ENCODE measurements around the gene DKK3. TPM values are rescaled to one million over a fixed set of nuclear protein-coding genes. Genes with fewer than 3 reads are reported as not detected.

DKK3 gene
- total RNA-seq, 1 donor from 2014 or later, result 129 TPM

DNA sequence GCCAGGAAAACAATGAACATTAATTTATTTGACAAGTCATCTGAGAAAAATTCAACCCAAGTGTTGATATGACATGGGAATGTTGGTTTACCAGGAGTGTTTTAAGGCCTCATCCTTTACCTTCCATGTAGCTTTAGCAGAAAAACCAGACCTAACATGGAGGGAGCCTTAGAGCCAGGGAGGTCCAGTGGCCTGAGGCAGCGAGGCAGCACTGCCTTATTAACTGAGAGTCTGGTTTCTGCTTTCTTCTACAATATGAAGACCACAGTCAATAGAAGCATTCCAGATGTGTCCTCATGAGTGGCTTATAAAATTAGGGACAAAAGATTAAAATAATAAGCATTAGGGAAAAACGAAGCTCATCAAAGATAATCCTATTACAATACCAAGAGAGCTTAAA, 61.5 kb downstream of the DKK3 start:
- DNase-seq (ENCODE audit: low spot score), result no peak

DNA sequence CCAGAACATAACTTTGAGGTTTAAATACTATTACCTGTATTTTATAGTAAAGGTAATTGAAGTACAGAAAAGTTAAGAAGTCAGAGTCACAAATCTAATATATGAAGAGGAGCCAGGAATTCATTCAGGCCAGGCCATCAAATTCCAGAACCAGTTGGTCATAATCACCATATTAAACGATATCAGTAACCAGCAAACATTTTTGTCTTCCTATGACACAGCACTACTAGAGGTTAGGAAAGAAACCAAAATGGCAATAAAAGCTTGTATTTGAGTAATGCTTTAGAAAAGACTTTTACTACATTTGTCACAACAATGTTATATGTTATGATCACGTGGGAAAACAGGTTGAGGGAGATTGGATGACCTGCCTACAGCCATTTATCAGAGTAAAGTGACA, 62.2 kb downstream of the DKK3 start:
- no peak for DNase-seq (ENCODE audit: low spot score)

DNA sequence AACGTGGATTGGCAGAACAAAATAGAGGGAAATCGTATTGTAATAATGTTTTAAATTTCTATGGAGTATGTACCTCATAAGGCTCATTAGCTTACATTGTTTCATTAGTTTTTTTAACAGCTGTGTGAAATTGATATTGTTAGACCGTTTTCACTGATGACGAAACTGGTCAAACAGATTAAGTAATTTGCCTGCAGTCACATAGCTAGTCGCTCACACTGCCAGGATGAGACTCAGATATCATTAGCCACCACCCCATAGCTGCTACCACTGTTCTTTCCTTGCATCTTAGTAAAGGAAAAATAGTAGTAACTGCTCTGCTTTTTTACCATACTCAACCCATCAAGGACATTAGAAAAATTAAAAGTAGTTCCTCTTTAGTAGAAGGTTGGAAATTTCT, 64.0 kb downstream of the DKK3 start:
- DNase-seq (ENCODE audit: low spot score), result no peak

DNA sequence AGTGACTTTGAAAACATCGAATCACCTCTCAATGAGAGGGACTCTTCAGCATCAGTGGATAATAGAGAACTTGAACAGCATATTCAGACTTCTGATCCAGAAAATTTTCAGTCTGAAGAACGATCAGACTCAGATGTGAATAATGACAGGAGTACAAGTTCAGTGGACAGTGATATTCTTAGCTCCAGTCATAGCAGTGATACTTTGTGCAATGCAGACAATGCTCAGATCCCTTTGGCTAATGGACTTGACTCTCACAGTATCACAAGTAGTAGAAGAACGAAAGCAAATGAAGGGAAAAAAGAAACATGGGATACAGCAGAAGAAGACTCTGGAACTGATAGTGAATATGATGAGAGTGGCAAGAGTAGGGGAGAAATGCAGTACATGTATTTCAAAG, 65.8 kb downstream of the DKK3 start:
- no peak for DNase-seq (ENCODE audit: low spot score)

DNA sequence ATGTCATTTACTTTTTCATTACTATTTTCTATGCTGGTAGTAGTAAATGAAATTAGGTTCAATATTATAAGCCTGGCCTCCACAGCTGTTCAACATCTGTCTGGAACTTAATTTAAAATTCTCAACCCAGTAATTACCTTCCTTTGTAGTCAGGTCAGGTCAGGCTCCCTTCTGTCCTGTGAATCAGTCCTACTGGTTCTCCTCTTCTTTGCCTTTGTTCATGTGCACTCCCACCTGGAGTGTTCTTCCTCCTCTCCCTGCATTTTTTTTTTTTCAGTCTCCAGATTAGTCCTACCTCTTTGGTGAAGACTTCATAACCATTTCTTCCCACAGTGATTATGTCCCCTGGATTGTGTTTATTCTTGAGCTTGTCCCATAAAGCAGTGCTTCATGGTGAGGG, 67.9 kb downstream of the DKK3 start:
- DNase-seq (ENCODE audit: low spot score), result no peak

DNA sequence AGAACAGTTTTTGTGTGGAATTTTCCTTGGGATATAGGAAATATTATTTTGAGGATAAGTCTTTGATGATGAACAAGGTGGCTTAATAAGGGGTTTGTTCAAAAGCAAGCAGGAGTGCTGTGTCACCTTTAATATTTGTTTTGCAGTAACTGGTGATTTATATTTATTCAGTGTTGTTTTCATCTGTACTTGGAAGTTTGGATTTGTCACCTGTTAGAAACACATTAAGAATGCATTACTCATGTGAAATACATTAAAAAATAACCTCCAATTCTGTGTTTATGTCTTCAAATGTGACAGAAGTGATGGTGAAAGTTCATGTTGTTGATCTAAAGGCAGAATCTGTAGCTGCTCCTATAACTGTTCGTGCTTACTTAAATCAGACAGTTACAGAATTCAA, 70.5 kb downstream of the DKK3 start:
- no peak for DNase-seq (ENCODE audit: low spot score)

DNA sequence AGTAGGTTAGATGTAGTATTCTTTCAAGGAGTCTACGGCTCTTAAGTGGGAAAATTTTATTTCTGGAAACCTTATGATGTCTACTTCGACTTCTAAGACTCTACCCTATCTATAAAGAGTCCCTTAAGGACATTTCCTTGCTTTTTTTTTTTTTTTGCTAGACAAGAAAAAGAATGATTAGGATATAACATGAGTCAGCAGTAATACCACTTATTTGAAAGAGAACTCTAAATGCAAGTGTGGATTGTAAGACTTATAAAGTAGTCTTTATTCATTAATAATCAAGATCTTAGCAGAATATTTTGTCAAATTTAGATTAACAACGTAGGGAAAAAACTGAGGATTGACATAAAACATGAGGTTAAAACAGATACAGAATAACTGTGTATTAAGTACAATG, 71.0 kb downstream of the DKK3 start:
- no peak for DNase-seq (ENCODE audit: low spot score)

DNA sequence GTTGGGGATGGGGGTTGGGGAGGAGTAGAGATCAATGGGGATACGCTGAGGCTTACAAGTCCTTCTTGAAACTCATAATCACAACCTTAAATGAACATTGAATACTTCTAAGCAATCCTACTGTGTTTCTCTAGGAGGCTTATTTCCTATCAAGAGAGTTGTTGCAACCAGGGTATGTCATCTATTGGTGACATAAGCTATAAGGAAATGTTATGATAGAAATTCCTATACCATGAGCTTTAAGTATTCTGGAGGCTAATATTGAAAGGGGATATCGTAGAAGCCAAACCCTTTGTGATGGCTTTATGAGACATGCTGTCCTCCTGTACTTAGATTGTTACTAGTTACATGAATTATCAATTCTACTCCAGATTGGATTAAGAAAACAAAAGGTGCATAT, 72.9 kb downstream of the DKK3 start:
- DNase-seq (ENCODE audit: low spot score), result no peak

DNA sequence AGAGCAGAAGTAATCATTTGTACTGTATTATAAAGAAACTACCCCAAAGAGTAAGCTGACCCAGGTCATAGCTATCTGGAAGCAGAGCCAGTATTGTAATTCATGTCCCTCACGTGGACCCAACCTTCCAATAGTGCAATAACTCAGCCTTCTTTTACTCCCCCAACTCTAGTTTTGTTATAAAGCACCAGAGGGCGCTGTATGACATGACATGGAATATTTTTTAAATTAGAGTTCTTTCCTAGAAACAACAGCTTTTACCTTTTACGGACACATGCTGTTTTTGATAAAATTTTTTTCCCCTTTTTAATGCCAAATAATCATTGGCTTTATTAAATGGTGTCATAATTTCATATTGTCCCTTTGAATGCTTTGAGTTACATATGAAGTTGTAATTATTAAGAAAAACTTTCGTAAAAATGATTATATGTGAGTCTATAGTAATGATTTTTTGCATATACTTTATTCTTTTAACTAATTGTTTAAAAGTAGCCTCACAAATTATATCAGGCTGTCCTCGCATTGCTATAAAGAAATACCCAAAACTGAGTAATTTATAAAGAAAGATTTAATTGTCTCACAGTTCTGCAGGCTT, 76.9 kb downstream of the DKK3 start:
- DNase-seq (ENCODE audit: low spot score), result peak; percentile 38

DNA sequence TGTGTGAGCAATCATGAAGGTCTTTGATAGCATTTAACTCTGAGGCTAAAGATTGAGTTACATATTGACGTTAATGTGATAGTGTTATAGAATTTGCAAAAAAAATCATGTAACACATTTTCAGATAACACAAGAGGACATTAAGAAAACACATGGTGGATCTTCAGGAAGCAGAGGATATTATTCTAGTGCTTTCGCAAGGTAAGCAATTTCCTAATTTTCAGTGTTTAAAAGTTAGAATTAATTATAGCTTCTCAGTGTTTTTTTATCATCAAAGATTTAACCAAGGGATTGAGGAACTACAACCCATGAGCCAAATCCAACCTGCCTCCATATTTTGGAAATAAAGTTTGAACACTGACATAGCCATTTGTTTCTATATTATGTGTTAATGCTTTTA, 78.5 kb downstream of the DKK3 start:
- no peak for DNase-seq (ENCODE audit: low spot score)

DNA sequence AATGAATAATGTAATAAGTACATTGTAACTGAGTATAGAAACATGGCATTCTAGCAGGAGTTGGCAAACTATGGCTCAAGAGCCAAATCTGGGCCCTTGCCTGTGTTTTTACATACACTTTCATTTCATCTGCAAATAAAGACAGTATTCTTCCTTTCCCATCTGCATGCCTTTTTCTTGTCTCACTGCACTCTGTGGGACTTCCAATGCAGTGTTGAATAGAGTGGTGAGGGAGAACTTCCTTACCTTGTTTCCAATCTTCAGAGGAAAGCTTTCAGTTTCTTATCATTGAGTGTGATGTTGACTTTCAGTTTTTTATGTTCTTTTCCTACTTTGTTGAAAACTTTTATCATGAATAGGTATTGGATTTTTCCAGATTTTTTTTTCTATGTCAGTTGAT, 84.6 kb downstream of the DKK3 start:
- DNase-seq (ENCODE audit: low spot score), result no peak

DNA sequence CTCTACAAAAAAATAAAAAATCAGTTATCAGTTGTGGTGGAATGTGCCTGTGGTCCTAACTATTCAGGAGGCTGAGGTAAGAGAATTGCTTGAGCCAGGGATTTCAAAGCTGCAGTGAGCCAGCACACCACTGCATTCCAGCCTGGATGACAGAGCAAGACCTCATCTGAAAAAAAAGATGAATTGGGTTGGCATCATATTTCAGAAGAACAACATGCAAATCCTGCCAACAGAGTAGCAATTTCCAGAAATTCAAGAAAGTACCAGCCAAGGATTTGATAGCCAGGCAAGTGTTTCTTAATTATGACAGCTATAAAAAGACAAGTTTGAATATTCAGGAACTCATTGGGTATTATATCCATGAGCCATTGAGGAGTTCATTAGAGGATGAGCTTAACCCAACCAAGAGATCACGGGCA, 91.4 kb downstream of the DKK3 start:
- DNase-seq (ENCODE audit: low spot score), result peak; percentile 15

DNA sequence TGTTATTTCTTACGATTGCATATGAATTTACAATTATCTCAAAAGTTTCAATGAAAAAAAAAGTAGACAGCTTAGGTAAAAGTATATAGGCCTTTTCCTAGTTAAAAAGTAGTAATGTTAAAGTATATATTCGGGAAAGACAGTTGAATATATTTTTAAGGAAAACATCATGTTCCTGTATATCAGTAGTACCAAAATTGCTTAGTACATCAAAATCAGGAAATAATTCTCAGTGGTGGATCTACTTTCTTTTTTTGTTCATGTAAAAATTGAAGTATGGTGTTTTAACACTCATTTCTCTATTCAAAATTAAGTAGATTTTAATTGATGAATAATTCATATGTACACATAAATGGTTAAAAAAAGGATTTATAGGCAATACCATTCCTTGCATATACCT, 92.8 kb downstream of the DKK3 start:
- DNase-seq (ENCODE audit: low spot score), result no peak

DNA sequence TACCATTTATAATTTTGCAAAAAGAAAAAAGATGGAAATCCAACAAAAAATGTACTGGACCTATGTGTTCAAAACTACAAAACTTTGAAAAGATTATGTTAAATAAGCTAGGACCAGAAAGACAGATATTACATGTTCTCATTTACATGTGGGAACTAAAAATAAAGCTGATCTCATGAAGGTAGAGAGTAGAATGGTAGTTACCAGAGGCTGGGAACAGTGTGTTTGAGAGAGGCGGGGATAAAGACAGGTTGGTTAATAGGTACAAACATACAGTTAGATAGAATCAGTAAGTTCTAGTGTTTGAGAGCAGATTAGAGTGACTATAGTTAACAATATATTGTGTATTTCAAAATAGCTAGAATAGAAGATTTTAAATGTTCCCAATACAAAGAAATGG, 95.0 kb downstream of the DKK3 start:
- DNase-seq (ENCODE audit: low spot score), result no peak

Other genes starting within 250 kb of the DKK3 start
- 142 TPM for gene USP47, start 166.7 kb downstream of the DKK3 start, total RNA-seq (ENCODE audit: insufficient read depth, low replicate concordance)
- gene MICAL2, start 102.0 kb upstream of the DKK3 start, total RNA-seq (ENCODE audit: insufficient read depth, low replicate concordance), result 59.9 TPM